B cell (primary cell): ENCODE measurements around the gene CSRP3. TPM values are rescaled to one million over a fixed set of nuclear protein-coding genes. Genes with fewer than 3 reads are reported as not detected.

Source experiments
- ATAC-seq: fragments of 200-7000 bp; cut with Tn5 transposase; one replicate; pipeline ENCODE4 v1.10.0; 2021; ENCODE audit warnings: low read depth, mild to moderate bottlenecking, moderate number of reproducible peaks, moderate library complexity
- CTCF ChIA-PET: fragments of 350-600 bp; sonication (Branson Sonifier 250); formaldehyde crosslinking; loops from one replicate; lab custom pipeline; 2021; ENCODE audit warnings: antibody characterized with exemption, inconsistent platforms; lab: Charles Lee
- POLR2A ChIA-PET: fragments of 350-600 bp; sonication (Branson Sonifier 250); formaldehyde crosslinking; loops from one replicate; lab custom pipeline; 2021; ENCODE audit warnings: antibody characterized with exemption; lab: Charles Lee
- DNase-seq: peaks from one replicate; pipeline ENCODE4 v3.0.0; 2013
- H2AFZ ChIP-seq: 2 replicates; pipeline ENCODE4 v1.6.1; 2012; ENCODE audit warnings: mild to moderate bottlenecking, low read depth, low read length; ENCODE audit not compliant: insufficient read depth, poor library complexity, severe bottlenecking
- H3K27ac ChIP-seq, 2 donors: 1 replicate in 1 of 2; 2 replicates in 1 of 2; pipeline ENCODE4 v1.5.1; 2012 to 2013; ENCODE audit warnings: low read length in 2 of 2, mild to moderate bottlenecking in 2 of 2, moderate library complexity in 1 of 2
- H3K27me3 ChIP-seq, 4 experiments: fragments of 200-600 bp in 1 of 4; sonication (generic) in 1 of 4; replicated peaks in 1 of 4; 1 replicate in 2 of 4; 2 replicates in 2 of 4; pipeline versions ENCODE4 v1.6.1 to v1.7.0; 2013 to 2016; ENCODE audit warnings: low read length in 3 of 4, mild to moderate bottlenecking in 2 of 4, mixed read lengths in 1 of 4, moderate library complexity in 1 of 4; ENCODE audit not compliant: insufficient read depth in 4 of 4, control insufficient read depth in 3 of 4; ENCODE audit errors: control extremely low read depth in 1 of 4
- H3K36me3 ChIP-seq, 2 experiments: replicated peaks in 1 of 2; 1 replicate in 1 of 2; 2 replicates in 1 of 2; pipeline versions ENCODE4 v1.6.1 to v1.7.1; 2013; ENCODE audit warnings: low read length in 1 of 2; ENCODE audit not compliant: insufficient read depth in 2 of 2, control insufficient read depth in 1 of 2; ENCODE audit errors: control extremely low read depth in 1 of 2, extremely low read depth in 1 of 2
- H3K4me1 ChIP-seq, 2 donors: fragments of 200-600 bp in 1 of 2; sonication (generic) in 1 of 2; 1 replicate in 1 of 2; 2 replicates in 1 of 2; pipeline versions ENCODE4 v1.5.1 to v1.6.1; 2013 to 2017; ENCODE audit warnings: low read length in 2 of 2; ENCODE audit not compliant: control insufficient read depth in 2 of 2, insufficient read depth in 2 of 2
- H3K4me2 ChIP-seq: replicated peaks from 2 replicates; pipeline ENCODE3; 2012; ENCODE audit warnings: mild to moderate bottlenecking, low read depth, low read length; ENCODE audit not compliant: poor library complexity, severe bottlenecking
- H3K4me3 ChIP-seq, 5 experiments: fragments of 200-600 bp in 1 of 5; sonication (generic) in 1 of 5; 1 replicate in 3 of 5; 2 replicates in 2 of 5; pipeline versions ENCODE4 v1.5.1 to v1.7.0; 2011 to 2016; ENCODE audit warnings: low read length in 4 of 5, mild to moderate bottlenecking in 4 of 5, low read depth in 2 of 5, control low read depth in 1 of 5, moderate library complexity in 1 of 5; ENCODE audit not compliant: insufficient read depth in 1 of 5; ENCODE audit errors: control extremely low read depth in 1 of 5, extremely low read depth in 1 of 5
- H3K79me2 ChIP-seq: fragments of 200-600 bp; sonication (generic); one replicate; pipeline ENCODE4 v1.6.0; 2016; ENCODE audit warnings: low read length; ENCODE audit not compliant: control insufficient read depth, insufficient read depth
- H3K9ac ChIP-seq: fragments of 200-600 bp; sonication (generic); 2 replicates; pipeline ENCODE4 v1.6.1; 2017; ENCODE audit warnings: mild to moderate bottlenecking, low read length, moderate library complexity
- H3K9me3 ChIP-seq, 3 donors: one replicate each; pipeline versions ENCODE4 v1.6.1 to v1.7.1; 2013; ENCODE audit warnings: low read length in 2 of 3; ENCODE audit not compliant: control insufficient read depth in 2 of 3, insufficient read depth in 1 of 3; ENCODE audit errors: control extremely low read depth in 1 of 3
- H4K20me1 ChIP-seq: 2 replicates; pipeline ENCODE4 v1.6.0; 2012; ENCODE audit warnings: mild to moderate bottlenecking, low read length; ENCODE audit not compliant: insufficient read depth, control insufficient read depth, poor library complexity, severe bottlenecking
- H3K27ac Mint-ChIP-seq: one replicate; pipeline ENCODE4 v1.8.0; 2021; ENCODE audit warnings: mixed read lengths
- H3K27me3 Mint-ChIP-seq: one replicate; pipeline ENCODE4 v1.8.0; 2021; ENCODE audit warnings: mixed read lengths
- H3K4me1 Mint-ChIP-seq: one replicate; pipeline ENCODE4 v1.8.0; 2021; ENCODE audit warnings: mixed read lengths
- H3K4me3 Mint-ChIP-seq: one replicate; pipeline ENCODE4 v1.8.0; 2021; ENCODE audit warnings: mixed read lengths
- H3K9me3 Mint-ChIP-seq: one replicate; pipeline ENCODE4 v1.8.0; 2022; ENCODE audit warnings: mixed read lengths; ENCODE audit not compliant: insufficient read depth
- EZH2 ChIP-seq: IDR thresholded peaks from 2 replicates; pipeline ENCODE4 v1.6.1; 2012; ENCODE audit warnings: borderline replicate concordance, low read depth, mild to moderate bottlenecking, moderate library complexity, low read length; ENCODE audit not compliant: insufficient read depth, poor library complexity, severe bottlenecking
- WGBS: methylation state at CpG from one replicate; pipeline ENCODE4 v1.1.5; 2013; ENCODE audit warnings: missing lambda C conversion rate; ENCODE audit not compliant: insufficient coverage; 5-methylcytosine and 5-hydroxymethylcytosine counted together
- intact Hi-C: fragments of 100-400 bp; cut with micrococcal nuclease; formaldehyde crosslinking; loops from one replicate; pipeline ENCODE4 v1.10.0; 2022
- polyA plus RNA-seq: library from polyadenylated mRNA; depleted of rRNA; stranded (reverse); fragments of >200 nt; gene quantifications from 2 replicates; pipeline ENCODE4 v1.2.3, GENCODE V29; 2012
- total RNA-seq, 2 donors: library from RNA; stranded (reverse); fragments of 120-200 nt in 1 of 2; gene quantifications; 1 replicate in 1 of 2; 2 replicates in 1 of 2; pipeline versions ENCODE4 v1.2.3 to v1.2.4, GENCODE V29; 2013 to 2022
- TF ChIP-seq, protein P1 (sequence below): fragments of 200-600 bp; IDR thresholded peaks from one replicate; pipeline ENCODE4 v1.8.0; 2022; ENCODE audit warnings: antibody characterized with exemption, mild to moderate bottlenecking

CSRP3 gene
- total and polyA plus RNA-seq, 2 donors (not counting 1 experiment from before 2014, with no cell fraction given), result not detected

- CTCF ChIA-PET, result no interaction called here
- H3K79me2 ChIP-seq, result no peaks in the 10 kb centered on the region
- H3K9me3 ChIP-seq, result no peaks in the 10 kb centered on the region
- no peaks in the 10 kb centered on the region for H4K20me1 ChIP-seq
- DNase-seq (no peak), ATAC-seq (no peak)
- Mint-ChIP-seq H3K9me3 (no peaks in the 10 kb centered on the region), H3K27ac (no peak overlapping the region), H3K27me3 (no peaks in the 10 kb centered on the region), H3K4me3 (no peak overlapping the region), H3K4me1 (no peaks in the 10 kb centered on the region)
- no peak overlapping the region for H3K4me2 ChIP-seq
- intact Hi-C loops, result no loop called here
- no peak overlapping the region for H3K27ac ChIP-seq
- no peaks in the 10 kb centered on the region for H3K27me3 ChIP-seq
- no peak overlapping the region for H3K9ac ChIP-seq
- H2AFZ ChIP-seq, result no peak overlapping the region
- no peak overlapping the region for H3K4me3 ChIP-seq
- TF ChIP-seq, protein P1, sequence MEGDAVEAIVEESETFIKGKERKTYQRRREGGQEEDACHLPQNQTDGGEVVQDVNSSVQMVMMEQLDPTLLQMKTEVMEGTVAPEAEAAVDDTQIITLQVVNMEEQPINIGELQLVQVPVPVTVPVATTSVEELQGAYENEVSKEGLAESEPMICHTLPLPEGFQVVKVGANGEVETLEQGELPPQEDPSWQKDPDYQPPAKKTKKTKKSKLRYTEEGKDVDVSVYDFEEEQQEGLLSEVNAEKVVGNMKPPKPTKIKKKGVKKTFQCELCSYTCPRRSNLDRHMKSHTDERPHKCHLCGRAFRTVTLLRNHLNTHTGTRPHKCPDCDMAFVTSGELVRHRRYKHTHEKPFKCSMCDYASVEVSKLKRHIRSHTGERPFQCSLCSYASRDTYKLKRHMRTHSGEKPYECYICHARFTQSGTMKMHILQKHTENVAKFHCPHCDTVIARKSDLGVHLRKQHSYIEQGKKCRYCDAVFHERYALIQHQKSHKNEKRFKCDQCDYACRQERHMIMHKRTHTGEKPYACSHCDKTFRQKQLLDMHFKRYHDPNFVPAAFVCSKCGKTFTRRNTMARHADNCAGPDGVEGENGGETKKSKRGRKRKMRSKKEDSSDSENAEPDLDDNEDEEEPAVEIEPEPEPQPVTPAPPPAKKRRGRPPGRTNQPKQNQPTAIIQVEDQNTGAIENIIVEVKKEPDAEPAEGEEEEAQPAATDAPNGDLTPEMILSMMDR, result no peak
- TF ChIP-seq EZH2, result no peak
- H3K36me3 ChIP-seq, result peaks cover 3 to 51% of the 10 kb centered on the region in 2 experiments
- no peaks in the 10 kb centered on the region for H3K4me1 ChIP-seq
- POLR2A ChIA-PET, result no interaction called here
- WGBS, result 100% methylated on average over 1 of the region's 4 CpGs
Observed at GRCh38 chr11:19164230-19164855, 37.4 kb downstream of the CSRP3 start.

- H3K4me3 Mint-ChIP-seq, result no peak overlapping the region
- H3K9me3 Mint-ChIP-seq, result no peaks in the 10 kb centered on the region
- Histone ChIP-seq H3K4me1 (no peaks in the 10 kb centered on the region), H2AFZ (no peak overlapping the region), H3K9ac (no peak overlapping the region), H3K27me3 (no peaks in the 10 kb centered on the region), H3K9me3 (no peaks in the 10 kb centered on the region), H3K79me2 (no peaks in the 10 kb centered on the region), H3K36me3 (peaks cover 1 to 51% of the 10 kb centered on the region in 2 experiments), H4K20me1 (no peaks in the 10 kb centered on the region), H3K4me2 (no peak overlapping the region), H3K4me3 (no peak overlapping the region), H3K27ac (no peak overlapping the region)
- H3K4me1 Mint-ChIP-seq, result no peaks in the 10 kb centered on the region
- TF ChIP-seq, protein P1, result no peak
- no peak for TF ChIP-seq EZH2
- no CpG with 5 or more reads among the region's 1 CpG for WGBS
- DNase-seq (no peak), ATAC-seq (no peak)
- CTCF ChIA-PET, result no interaction called here
- no peaks in the 10 kb centered on the region for H3K27me3 Mint-ChIP-seq
- POLR2A ChIA-PET, result no interaction called here
- intact Hi-C loops, result no loop called here
- H3K27ac Mint-ChIP-seq, result no peak overlapping the region
Observed at GRCh38 chr11:19163617-19164016, 38.2 kb downstream of the CSRP3 start.
